IMR-90 (cell line): ENCODE measurements around the gene RAC3.

Experiments
- RFX5 ChIP-seq: IDR thresholded peaks from 2 replicates; pipeline ENCODE4 v1.8.0; 2012; ENCODE audit warnings: low read depth, mild to moderate bottlenecking, low read length, moderate library complexity
- TF ChIP-seq, protein P1 (sequence below): conservative IDR thresholded peaks from 2 replicates; pipeline ENCODE4 v1.5.1; 2012; ENCODE audit warnings: mild to moderate bottlenecking, low read depth, low read length, improper control_type of control experiment
- TF ChIP-seq, protein P2 (sequence below): fragments of 150-350 bp; IDR thresholded peaks from 2 replicates; pipeline ENCODE4 v1.6.1; 2017; ENCODE audit warnings: mild to moderate bottlenecking, antibody characterized with exemption, low read length, low read depth

DNA sequence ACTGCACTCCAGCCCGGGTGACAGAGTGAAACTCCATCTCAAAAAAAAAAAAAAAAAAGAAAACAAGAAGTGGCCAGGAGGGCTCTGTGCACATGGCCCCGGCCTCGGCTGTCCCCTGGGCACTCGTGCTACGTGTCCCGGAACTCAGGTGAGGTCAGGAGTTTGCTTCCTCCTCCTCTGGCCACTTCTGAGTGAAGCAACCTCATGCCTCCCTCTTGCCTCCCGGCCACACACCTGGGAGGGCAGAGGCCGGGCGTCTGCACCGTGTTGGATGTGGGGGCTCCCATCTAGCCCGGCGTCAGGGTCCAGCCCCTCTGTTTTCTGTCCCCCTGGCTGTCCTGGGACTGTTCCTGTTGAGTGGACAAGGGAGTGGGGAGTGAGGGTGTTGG is 31.9 kb upstream of the RAC3 start:
- TF ChIP-seq, protein P1, sequence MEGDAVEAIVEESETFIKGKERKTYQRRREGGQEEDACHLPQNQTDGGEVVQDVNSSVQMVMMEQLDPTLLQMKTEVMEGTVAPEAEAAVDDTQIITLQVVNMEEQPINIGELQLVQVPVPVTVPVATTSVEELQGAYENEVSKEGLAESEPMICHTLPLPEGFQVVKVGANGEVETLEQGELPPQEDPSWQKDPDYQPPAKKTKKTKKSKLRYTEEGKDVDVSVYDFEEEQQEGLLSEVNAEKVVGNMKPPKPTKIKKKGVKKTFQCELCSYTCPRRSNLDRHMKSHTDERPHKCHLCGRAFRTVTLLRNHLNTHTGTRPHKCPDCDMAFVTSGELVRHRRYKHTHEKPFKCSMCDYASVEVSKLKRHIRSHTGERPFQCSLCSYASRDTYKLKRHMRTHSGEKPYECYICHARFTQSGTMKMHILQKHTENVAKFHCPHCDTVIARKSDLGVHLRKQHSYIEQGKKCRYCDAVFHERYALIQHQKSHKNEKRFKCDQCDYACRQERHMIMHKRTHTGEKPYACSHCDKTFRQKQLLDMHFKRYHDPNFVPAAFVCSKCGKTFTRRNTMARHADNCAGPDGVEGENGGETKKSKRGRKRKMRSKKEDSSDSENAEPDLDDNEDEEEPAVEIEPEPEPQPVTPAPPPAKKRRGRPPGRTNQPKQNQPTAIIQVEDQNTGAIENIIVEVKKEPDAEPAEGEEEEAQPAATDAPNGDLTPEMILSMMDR = no peak
- TF ChIP-seq RFX5 = no peak
- TF ChIP-seq, protein P2, sequence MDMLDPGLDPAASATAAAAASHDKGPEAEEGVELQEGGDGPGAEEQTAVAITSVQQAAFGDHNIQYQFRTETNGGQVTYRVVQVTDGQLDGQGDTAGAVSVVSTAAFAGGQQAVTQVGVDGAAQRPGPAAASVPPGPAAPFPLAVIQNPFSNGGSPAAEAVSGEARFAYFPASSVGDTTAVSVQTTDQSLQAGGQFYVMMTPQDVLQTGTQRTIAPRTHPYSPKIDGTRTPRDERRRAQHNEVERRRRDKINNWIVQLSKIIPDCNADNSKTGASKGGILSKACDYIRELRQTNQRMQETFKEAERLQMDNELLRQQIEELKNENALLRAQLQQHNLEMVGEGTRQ = no peak
